GM19099 (cell line): ENCODE measurements around the gene UBL5.

Experiments
- POLR2A ChIP-seq: IDR thresholded peaks from 3 replicates; pipeline ENCODE4 v1.6.1; 2011; ENCODE audit warnings: low read depth; ENCODE audit not compliant: insufficient read length; ENCODE audit errors: extremely low read depth

UBL5 gene

GRCh38 chr19:9806803-9807202 is 20.9 kb upstream of the UBL5 start:
- no peak for TF ChIP-seq POLR2A

- no peak for TF ChIP-seq POLR2A
Measured at GRCh38 chr19:9808855-9809824, 18.6 kb upstream of the UBL5 start.

- no peak for TF ChIP-seq POLR2A
Measured at GRCh38 chr19:9811139-9811538, 16.6 kb upstream of the UBL5 start.

- no peak for TF ChIP-seq POLR2A
Measured at GRCh38 chr19:9818175-9818733, 9.5 kb upstream of the UBL5 start.

- TF ChIP-seq POLR2A: peak; percentile 91
Measured at GRCh38 chr19:9818734-9819595, 8.8 kb upstream of the UBL5 start, which contains the start of gene FBXL12. TSS of gene FBXL12 (minus strand) at chr19:9819079. CDS start at chr19:9818813, 266 bp downstream.

GRCh38 chr19:9819596-9819909 is 8.2 kb upstream of the UBL5 start:
- TF ChIP-seq POLR2A: peak; percentile 43

GRCh38 chr19:9823816-9824215 is 3.9 kb upstream of the UBL5 start:
- TF ChIP-seq POLR2A: no peak

- TF ChIP-seq POLR2A: no peak
Measured at GRCh38 chr19:9828551-9829063, 889 bp downstream of the UBL5 start.

GRCh38 chr19:9834307-9834725 is 6.6 kb downstream of the UBL5 start:
- no peak for TF ChIP-seq POLR2A

GRCh38 chr19:9834726-9835506 is 7.2 kb downstream of the UBL5 start, which contains the start of gene PIN1:
TSS of gene PIN1 (plus strand) at chr19:9835318. CDS start at chr19:9835345, 27 bp downstream.
- peak; percentile 77 for TF ChIP-seq POLR2A

GRCh38 chr19:9835507-9835949 is 7.8 kb downstream of the UBL5 start:
- no peak for TF ChIP-seq POLR2A

- no peak for TF ChIP-seq POLR2A
Measured at GRCh38 chr19:9836021-9836420, 8.3 kb downstream of the UBL5 start.

GRCh38 chr19:9838324-9838723 is 10.6 kb downstream of the UBL5 start:
- TF ChIP-seq POLR2A: no peak

- TF ChIP-seq POLR2A: no peak
Measured at GRCh38 chr19:9839415-9839814, 11.7 kb downstream of the UBL5 start.

- no peak for TF ChIP-seq POLR2A
Measured at GRCh38 chr19:9842834-9843625, 15.3 kb downstream of the UBL5 start.
